ENCODE measurements around the gene RAC3. TPM values are rescaled to one million over a fixed set of nuclear protein-coding genes. Genes with fewer than 3 reads are reported as not detected.

RAC3 gene
- total RNA-seq, 1 experiment from 2014 or later: 16.9 TPM

DNA sequence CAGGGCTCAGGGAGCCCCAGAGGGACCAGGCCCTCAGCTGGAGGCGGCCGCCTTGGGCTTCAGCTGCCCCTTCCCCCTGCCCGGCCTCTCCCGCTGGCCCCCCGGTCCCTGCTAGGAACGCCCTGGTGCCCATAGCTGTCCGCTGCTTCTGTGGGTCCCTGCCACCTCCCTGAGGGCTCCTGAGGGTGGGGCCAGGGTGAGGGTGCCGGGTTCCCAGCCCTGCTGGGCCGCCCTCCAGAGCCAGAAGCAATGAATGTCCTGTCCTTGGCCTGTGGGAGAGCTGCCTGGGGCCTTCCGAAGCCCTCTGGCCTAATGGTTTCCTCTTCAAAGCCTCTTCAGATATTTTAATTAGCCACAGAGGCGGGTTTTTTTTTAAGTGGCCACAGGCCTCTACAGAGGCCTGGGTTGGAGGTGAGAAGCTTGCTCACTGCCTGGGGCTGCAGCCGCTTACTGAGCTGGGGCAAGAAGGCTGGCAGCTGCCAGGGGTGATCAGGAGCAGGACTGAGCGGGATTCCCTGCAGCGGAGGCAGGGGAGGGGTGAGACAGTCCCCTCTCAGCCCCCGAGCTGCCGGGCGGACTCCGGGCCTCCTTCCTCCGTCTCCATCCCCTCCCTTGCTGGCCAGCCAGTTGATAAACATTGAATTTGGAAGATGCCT lies 18.7 kb upstream of the RAC3 start:
- DNase-seq (ENCODE audit: low read depth): no peak

DNA sequence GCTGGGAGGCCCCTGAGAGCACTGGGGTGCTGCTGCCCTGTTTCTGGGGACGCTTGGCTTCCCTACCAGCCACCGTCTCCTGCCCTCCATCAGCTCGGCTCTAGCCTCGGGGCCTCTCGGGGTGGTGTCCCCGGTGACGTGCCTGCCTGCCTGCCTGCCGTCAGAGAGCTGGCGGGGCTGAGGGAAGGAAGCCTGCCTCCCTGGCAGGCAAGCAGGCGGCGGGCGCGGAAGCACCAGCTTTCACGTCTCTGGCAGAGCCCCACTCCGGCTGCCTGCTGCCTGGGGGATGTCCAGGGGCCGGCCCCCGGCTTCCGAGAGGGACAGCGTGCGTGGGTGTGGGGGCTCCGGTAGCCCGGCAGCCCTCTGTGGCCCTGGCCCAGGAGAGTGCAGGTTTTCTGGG lies 18.1 kb upstream of the RAC3 start:
- no peak for DNase-seq (ENCODE audit: low read depth)

DNA sequence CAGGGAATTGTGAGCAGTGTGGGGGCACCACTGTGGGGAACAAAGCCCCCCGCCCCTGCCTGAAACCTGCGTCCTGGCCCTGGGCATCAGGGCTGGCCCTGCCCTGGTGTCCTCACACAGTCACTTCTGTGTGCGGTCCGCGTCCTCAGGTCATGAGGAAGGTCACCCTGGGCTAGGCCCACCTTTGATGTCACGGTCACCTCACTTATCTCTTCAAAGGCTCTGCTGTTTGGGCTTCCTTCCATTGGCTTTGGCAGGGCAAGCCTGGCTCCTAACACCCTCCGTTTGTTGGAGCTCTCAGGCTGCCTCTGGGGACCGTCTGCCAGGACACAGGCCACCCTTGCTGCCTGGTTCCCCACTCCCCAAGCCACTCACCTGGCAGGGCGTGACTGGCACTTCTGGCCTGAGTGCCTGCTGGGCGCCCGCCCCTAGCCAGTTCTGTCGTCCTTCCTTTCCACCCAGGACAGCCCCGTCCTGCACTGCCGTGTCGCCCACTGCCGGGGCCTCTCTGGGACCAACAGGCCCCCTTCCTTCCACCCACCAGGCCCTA lies 17.6 kb upstream of the RAC3 start:
- no peak for DNase-seq (ENCODE audit: low read depth)

DNA sequence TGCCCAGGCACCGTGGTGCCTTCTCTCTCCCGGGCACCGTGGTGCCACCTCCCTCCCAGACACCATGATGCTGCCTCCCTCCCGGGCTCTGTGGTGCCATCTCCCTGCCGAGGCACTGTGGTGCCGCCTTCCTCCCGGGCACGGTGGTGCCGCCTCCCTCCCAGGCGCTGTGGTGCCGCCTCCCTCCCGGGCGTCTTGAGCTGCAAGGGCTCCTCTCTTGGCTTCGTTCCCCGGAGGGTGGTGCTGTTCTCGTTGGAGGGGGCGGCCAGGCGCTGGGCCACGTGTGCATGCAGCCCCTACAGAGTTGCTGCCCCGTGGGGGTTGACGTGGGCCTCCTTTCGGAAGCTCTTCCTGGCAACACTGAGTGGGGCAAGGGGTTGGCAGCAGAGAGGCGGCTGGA lies 17.0 kb upstream of the RAC3 start:
- no peak for DNase-seq (ENCODE audit: low read depth)

DNA sequence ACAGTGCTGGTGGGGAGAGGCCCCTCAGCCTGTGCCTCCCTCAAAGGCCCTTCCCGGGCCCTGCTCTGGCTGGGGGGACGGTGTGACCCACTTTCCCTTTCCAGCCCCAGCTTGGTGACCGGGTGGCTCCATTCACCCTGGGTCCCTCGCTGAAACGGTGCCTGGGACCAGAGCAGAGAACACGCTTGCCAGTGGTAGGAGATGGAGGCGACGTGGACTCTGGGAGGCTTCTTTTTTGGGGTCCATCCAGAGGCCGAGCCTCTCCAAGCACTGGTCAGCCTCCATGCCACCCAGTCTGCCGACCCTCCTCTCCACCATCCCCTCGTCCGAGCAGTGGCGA lies 16.5 kb upstream of the RAC3 start:
- DNase-seq (ENCODE audit: low read depth): no peak

DNA sequence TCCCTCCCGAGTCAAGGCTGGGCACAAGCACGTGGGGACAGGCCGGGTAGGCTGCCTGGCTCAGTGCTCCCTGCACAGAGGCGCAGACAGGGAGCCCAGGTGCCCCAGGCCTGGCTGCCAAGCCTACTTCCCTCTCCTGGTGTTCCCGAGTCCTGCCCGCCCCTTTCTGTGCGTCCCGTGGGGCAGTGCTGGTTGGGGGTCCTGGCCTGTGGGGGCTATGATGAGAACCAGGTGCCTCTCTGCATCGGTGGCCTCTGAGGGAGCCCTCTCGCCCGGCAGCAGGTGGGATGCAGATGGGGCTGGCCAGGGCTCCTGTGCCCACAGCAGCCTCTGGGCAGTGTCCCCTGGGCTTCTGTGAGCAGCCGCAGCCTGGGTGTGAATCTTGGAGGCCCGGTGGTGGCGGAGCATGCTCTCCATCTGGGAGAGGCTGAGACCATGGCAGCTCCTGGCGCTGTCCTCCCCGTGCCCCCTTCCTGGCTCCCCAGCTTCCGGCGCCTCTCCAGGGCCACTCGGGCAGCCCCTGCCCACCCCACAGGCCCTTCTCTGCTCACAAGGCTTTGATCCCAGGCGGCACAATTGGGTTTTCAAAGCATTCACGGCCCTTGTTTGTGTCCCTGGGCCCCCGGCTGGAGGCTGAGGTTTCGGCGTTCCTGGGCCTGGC lies 16.0 kb upstream of the RAC3 start:
- DNase-seq (ENCODE audit: low read depth): no peak

DNA sequence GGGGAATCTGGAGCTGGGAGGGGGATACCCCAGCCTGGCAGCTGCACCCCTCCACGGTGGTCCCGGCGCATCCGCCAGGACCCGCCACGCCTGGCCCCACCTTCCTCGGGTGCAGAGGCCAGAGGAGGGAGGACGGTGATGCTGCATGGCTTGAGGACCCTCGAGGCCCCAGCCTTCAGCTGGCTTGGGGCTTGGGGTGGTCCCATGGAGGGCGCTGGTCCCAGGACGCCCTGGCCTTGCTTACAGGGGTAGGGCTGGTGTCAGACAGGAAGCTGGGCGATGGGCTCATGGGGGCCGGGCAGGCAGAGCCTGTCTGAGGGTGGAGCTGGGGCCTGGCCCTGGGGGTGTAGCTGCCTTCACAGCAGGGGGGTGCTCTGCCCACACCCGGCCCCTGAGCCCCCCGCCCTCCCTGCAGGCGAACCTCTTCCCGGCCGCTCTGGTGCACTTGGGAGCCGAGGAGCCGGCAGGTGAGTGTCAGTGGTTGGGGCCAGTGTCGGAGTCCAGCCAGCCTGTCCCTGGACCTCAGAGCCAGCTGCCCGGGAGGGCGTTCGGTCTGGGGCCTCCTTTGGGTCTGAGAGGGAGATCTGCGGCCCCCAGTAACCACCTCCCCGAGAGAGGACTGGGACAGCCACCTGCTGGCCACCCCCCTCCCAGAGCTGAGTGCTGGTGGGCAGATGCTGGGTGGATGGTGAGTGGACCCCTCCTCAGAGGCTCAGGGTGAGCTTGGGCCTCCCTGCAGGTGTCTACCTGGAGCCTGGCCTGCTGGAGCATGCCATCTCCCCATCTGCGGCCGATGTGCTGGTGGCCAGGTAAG lies 15.2 kb upstream of the RAC3 start:
- no peak for DNase-seq (ENCODE audit: low read depth)

DNA sequence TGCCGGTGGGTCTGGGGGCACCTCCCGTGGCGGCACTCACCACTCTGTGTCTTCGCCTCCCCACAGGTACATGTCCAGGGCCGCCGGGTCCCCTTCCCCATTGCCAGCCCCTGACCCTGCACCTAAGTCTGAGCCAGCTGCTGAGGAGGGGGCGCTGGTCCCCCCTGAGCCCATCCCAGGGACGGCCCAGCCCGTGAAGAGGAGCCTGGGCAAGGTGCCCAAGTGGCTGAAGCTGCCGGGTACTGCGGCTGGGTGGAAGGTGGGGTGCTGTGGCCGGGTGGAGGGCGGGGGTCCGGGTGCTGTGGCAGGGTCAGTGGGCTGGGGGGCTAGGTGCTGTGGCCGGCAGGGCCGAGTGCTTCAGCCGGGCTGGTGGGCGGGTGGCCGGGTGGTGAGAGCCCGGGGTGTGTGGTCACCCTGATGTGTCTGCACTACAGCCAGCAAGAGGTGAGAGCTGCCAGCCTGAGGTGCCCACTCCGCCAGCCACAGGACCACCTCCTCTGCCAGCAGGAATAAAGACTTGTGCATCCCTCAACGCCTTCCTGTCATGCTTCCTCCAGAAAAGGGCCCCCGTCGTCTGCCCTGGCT lies 14.5 kb upstream of the RAC3 start:
- no peak for DNase-seq (ENCODE audit: low read depth)

DNA sequence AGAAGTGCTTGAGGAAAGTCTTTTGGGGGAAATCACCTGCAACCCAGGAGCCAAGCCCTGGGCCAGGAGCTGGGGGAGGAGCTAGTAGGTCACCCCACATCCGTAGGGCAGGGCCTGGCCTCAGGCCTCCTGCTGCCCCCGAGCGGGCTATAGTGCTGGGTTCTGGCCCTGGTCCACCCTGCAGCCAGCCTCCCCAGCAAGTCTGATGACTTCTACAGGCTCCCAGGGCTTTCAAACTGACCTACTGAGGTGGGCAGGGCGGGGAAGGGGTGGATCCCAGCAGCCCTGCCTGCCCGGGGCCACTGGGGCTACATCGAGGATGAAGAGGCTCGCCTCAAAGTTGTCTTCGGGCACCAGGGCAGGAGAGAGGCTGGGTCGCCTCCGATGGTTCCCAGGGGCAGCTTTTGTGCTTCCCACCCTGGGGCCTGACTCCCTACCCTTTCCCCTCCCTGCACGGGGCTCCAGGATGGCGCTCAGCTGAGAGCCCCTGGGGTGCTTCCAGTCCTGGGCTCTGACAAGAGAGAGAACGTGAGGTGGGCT lies 13.8 kb upstream of the RAC3 start:
- DNase-seq (ENCODE audit: low read depth): no peak

DNA sequence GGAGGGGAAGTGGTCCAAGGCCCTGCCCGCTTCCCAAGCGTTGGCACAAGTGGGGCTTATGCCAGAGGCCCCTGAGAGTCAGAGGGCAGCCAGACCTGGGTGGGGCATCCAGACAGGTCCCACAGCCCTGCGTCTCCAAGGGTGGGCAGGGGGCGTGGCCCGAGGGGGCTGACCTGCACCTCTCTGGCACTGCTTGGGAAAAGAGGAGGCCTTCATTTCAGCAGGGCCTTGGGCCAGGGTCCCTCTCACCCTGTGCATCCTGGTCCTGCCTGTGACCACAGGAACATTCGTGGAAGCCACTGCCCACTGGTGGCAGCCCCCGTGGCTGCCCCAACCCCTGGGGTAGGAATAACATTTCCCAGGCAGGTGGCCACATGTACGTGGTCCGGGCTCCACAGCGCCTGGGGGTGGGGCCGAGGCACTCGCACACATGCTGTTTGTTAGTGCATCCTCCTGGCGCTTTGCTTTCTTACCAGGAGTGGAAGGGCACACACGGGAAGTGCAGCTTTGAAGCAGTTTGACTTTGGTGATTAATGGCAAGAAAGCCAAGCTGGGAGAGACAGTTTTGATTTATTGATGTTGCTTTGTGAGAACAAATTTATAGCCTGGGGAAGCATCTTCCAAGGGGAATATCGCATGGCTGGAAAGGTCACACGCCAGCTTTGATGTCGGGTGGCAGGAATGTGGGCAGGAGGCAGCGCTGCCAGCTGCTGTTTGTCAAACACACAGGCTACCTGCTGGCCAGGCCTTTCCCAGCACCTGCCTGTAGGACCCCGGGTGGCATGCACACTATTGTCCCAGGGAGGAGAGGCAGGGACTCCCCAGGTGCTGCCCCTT lies 13.1 kb upstream of the RAC3 start:
- no peak for DNase-seq (ENCODE audit: low read depth)

DNA sequence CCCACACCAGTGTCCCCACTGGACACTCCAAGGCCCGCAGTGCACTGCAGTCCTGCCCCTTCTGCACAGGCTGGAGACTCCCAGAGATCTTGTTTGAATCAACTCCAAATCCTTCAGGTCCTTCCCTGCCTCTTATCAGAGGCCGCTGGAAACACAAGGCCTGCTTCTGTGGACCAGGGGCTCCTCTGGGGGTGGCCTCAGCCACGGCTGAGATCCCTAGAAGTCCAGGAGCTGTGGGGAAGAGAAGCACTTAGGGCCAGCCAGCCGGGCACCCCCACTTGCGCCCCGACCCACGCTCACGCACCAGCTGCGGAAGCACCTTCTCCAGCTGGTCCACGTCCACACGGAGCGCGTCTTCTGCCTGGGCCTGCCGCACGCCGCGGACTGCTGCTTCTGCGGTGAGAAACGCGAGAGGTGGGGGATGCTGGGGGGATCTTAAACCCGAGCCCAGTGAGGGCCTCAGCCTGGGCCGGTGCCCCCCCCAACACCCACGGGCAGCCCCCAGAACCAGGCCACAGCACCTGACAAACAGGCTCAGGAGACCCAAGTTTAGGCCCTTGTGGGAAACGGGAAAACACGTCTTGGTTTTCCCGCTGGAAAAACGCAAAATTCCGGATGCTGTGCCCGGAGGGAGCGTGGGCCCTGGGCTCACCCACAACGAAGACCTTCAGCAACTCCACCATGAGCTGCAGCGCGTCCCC lies 12.3 kb upstream of the RAC3 start:
- no peak for DNase-seq (ENCODE audit: low read depth)

DNA sequence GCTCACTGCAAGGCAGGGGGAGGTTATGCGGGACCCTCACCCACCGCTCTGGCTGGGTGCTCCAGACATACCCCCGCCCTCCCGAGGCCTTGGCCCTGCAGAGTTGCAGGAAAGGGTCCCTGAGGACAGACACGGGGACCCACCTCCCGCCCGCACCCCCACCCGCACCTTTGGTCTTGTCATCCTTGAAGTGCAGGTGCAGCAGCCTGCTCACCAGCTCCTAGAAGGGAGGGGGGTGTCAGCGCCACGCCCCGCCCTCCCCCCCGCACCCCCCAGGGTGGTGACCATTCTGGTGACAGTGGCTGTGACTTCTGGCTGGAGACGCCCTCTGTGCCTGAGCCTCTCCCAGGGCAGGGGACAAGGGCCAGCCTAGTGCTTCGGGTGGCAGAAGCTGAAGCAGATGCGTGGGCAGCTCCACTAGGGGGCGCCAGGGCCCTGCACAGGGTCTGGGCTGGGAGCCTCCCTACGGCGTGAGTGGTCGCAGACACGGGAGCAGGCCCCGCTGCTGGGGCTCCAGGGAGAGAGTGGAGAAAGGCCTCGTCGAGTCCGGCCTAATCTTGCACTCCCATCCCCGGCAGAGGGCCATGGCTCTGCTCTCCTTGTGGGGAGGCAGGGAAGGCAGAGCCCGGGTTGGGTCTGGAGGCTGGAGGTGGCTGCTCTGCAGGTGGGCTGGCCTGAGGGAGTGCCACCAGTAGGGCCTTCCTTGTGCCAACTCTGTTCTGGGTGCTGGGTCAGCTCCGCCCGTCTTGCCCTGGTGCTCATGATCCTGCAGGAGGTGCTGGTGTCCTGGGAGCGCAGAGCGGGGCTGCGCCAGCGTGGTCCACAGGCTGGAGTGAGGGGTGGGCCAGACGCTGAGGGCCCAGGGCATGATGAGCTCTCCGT lies 11.5 kb upstream of the RAC3 start:
- DNase-seq (ENCODE audit: low read depth): peak; percentile 67

DNA sequence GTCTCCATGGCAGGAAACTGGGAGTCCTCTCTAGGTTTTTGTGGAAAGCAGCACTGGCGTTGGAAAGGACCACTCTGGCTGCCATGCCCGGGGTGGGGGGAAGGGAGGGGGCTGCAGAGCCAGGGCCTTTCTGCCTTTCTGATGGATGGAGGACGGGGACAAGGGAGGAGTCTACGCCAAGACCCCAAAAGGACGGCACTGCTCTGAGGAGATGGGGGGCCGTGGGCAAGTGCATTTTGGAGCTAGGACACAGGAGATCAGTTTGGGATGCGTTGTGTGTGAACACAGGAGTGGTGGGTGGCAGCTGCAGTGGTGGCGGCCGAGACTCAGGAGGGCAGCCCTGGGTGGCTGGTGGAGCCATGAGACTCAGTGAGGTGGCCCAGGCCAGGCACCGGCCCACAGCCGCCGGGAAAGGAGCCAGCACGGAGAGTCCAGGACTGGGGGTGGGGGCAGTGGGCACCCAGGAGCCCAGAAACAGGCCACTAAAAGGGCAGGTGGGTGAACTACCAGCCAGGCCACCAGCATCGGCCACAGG lies 10.8 kb upstream of the RAC3 start:
- no peak for DNase-seq (ENCODE audit: low read depth)

DNA sequence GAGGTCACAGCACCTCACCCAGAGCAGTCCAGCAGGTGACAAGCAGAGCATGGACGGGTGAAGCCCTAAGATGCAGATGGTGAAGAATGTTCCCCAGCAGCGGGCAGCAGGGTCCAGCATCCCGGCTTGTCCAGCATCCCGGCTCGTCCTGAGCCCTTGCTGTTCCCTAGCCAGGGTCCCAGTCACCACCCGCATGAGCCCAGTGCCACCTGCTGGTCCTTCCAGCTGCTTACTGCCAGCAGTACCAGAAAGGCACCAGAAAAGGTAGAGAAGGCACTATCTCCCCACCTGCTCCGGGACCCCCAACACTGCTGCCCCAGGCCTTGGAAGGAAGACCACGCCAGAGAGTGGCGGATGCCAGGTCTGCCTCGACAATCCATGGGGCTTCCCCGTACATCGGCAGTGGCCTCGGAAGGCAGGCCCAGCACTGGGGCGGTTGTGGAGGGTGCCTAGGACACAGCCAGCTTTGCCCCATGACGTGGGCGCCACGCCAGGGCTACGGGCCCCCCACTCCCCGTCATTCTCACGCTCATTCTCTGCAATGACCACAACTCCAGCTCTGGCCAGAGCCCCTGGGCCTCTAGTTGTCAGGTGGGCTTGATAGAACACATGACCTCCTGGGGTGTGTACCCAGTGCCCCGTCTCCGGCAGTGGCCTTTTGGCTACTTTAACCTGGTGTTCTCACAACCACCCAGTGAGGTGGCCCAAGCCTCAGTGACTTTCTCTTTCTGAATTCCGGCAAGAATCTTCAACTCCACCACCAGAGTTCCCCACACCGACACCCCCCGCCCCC lies 10.2 kb upstream of the RAC3 start:
- DNase-seq (ENCODE audit: low read depth): peak; percentile 87

DNA sequence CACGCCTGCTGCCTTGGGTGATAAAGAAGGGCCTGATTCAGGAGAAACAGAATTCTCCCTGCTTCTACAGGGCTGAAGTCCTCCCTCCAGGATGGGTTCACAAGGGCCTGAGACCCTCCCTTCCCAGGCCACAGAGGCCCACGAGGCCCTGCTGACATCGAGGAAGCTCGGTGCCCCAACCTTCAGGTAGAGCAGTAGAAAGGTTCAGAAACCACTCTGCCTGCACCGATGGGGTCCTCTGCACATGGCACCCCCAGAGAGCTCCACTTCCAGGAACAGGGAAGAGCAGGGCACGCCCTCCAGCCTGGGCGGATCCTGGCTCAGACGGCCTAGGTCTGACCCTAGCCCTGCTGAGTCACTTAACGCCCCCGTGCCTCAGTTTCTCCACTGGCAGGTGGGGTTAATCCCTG lies 9.6 kb upstream of the RAC3 start:
- DNase-seq (ENCODE audit: low read depth): no peak

DNA sequence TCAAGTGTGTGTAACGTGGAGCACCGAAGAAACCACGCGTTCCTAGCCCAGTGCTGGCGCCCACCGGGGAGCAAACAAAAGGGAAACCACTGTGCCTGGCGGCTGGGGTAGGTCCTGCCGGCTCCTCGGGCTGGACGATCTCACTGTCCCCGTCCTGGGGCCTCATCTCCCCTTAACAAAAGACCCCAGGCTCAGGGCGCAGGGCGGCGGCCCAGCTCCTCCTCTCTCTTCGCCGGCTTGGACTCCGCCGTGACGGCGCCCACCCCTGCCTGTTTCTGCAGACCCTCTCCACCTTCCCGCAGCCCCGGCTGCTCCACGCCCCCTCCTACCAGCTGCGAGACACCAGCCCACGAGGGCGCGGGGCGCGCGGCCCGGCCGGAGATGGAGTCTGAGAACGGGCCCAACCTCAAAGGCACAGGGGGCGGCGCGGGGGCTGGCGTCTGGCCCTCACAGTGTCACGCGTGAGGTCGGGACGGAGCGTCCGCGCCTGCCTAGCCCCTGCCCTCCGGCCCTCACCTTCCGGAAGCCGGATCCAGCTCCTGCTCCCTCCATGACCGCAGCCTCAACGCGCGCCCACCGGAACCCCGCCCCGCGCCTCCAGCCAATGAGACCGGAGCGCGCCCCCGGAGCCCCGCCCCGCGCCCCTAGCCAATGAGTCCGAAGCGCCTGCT lies 9.0 kb upstream of the RAC3 start, which contains the start of gene CENPX:
Gene CENPX (minus strand): TSS at position 569 of the 671 bp plus-strand sequence. CDS start 17 bp downstream, at position 552.
- DNase-seq (ENCODE audit: low read depth): peak; percentile 42

DNA sequence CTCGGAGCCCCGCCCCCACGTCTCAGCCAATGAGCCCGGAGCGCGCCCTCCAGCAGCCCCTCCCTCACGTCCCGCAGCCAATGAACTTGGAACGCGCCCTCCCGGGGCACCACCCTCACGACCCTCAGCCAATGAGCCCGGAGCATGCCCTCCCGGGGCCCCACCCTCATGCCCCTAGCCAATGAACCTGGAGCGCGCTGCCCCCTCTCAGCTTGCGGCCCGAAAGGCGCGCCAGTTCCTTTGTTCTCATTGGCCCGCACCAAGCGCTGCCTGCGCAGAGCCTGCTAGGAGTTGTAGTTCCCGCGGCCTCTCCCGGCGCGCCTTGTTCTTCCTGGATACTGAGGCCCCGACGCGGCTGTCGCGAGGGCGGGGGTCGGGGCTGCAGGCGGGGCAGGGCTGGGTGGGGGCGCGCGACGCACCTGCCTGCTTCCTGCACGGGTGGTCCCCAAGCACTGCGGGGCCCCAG lies 8.5 kb upstream of the RAC3 start, which contains the start of gene LRRC45:
Gene LRRC45 (plus strand): TSS at position 325 of the 466 bp plus-strand sequence. CDS start 339 bp downstream, outside the sequence.
- peak; percentile 100 for DNase-seq (ENCODE audit: low read depth)
